HepG2 (cell line): ENCODE results near the gene DNAJB5.

Source experiments
- ZSCAN12 ChIP-seq: sonication (generic); formaldehyde crosslinking; IDR thresholded peaks from 2 replicates; pipeline ENCODE4 v1.9.0; 2021; ENCODE audit warnings: mild to moderate bottlenecking, missing genetic modification reagents
- TF ChIP-seq, protein P1 (sequence below): sonication (generic); formaldehyde crosslinking; IDR thresholded peaks from 2 replicates; pipeline ENCODE4 v1.4.0; 2020; ENCODE audit warnings: mild to moderate bottlenecking, missing genetic modification reagents

DNA sequence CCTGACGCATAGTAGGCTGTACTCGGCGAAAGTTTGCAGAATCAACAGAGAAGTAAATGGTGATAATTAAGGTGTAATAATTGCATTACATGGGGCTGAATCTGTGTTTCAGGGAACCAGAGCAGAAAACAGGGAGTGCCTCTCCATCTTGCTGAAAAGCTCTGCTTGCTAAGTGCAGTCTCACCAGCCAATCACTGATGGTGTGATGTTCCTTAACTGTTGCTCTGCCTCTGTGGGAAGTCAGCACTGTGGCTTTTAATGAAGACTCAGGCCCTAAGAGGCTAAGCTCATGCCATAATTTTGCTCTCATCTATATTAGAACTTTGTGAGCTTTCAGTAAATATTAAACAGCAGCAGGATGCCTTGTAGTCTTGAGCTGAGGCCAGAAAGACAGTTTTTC is 27.0 kb upstream of the DNAJB5 start:
- TF ChIP-seq ZSCAN12 (CRISPR knock-in tag), result no peak
- TF ChIP-seq, protein P1, sequence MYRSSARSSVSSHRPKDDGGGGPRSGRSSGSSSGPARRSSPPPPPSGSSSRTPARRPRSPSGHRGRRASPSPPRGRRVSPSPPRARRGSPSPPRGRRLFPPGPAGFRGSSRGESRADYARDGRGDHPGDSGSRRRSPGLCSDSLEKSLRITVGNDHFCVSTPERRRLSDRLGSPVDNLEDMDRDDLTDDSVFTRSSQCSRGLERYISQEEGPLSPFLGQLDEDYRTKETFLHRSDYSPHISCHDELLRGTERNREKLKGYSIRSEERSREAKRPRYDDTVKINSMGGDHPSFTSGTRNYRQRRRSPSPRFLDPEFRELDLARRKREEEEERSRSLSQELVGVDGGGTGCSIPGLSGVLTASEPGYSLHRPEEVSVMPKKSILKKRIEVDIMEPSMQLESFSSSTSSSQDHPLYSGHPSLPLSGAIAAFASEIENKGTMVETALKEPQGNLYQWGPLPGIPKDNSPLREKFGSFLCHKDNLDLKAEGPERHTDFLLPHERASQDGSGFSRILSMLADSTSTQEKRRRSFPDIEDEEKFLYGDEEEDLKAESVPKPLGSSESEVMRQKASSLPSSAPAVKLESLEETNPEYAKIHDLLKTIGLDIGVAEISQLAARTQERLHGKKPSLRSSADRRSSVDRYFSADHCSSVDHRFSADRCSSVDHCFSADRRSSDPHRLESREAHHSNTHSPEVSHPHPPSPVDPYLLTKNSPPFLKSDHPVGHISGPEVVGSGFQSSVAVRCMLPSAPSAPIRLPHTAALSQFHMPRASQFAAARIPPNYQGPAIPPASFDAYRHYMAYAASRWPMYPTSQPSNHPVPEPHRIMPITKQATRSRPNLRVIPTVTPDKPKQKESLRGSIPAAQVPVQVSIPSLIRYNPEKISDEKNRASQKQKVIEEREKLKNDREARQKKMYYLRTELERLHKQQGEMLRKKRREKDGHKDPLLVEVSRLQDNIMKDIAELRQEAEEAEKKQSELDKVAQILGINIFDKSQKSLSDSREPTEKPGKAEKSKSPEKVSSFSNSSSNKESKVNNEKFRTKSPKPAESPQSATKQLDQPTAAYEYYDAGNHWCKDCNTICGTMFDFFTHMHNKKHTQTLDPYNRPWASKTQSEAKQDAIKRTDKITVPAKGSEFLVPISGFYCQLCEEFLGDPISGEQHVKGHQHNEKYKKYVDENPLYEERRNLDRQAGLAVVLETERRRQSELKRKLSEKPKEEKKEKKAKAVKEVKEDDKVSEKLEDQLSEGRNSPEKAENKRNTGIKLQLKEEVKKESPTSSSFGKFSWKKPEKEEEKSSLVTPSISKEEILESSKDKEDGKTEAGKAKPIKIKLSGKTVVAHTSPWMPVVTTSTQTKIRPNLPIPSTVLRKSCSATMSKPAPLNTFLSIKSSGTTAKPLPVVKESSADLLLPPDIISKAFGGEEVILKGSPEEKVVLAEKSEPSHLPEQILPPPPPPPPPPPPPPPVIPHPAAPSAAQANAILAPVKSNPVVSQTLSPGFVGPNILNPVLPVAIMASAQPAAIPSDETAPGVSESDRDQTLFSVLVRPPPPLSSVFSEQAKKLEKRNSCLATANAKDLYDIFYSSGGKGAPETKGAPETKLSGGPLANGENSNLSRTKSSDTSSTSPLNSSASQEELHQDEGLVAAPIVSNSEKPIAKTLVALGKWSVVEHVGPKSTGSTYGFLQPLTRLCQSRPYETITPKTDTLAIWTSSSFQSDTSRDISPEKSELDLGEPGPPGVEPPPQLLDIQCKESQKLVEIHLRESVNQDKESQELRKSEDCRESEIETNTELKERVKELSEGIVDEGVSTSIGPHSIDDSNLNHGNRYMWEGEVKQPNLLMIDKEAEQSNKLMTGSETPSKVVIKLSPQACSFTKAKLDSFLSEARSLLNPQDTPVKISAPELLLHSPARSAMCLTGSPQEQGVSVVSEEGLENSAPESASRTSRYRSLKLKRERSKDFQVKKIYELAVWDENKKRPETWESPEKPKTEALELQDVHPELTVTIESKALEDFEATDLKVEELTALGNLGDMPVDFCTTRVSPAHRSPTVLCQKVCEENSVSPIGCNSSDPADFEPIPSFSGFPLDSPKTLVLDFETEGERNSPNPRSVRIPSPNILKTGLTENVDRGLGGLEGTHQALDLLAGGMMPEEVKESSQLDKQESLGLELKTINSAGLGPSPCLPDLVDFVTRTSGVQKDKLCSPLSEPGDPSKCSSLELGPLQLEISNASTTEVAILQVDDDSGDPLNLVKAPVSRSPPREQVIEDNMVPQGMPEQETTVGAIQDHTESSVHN (CRISPR knock-in tag), result no peak
